GM21367 (cell line): ENCODE results near the gene SUSD3.
A peak's percentile ranks its signal among the peaks of the same experiment; 100 is the strongest.
"Not testable (repeated sequence)": the region's sequence is repeated elsewhere in the genome, so short reads cannot be mapped to it uniquely, and the experiment has no call there.

Experiments used
- ATAC-seq: cut with Tn5 transposase; IDR thresholded peaks from one replicate; pipeline ENCODE4 v1.9.1; 2021; ENCODE audit not compliant: unreplicated experiment

SUSD3 gene

GRCh38 chr9:93058355-93059010 lies at the start of gene SUSD3:
SUSD3 (plus strand) TSS chr9:93058701; CDS start chr9:93058743, 42 bp downstream.
- ATAC-seq: peak; percentile 34

- no peak for ATAC-seq
These were observed 49.0 kb upstream of the SUSD3 start for GRCh38 chr9:93009337-93010015.

GRCh38 chr9:93010056-93010455 lies 48.4 kb upstream of the SUSD3 start:
- ATAC-seq: no peak

GRCh38 chr9:93010704-93011103 lies 47.8 kb upstream of the SUSD3 start:
- no peak for ATAC-seq

- ATAC-seq: no peak
These were observed 47.4 kb upstream of the SUSD3 start for GRCh38 chr9:93011114-93011513.

- no peak for ATAC-seq
These were observed 45.3 kb upstream of the SUSD3 start for GRCh38 chr9:93012963-93013855.

GRCh38 chr9:93013856-93014582 lies 44.5 kb upstream of the SUSD3 start:
- ATAC-seq: no peak

GRCh38 chr9:93015190-93015589 lies 43.3 kb upstream of the SUSD3 start:
- not testable (repeated sequence) for ATAC-seq

- ATAC-seq: no peak
These were observed 40.9 kb upstream of the SUSD3 start for GRCh38 chr9:93017621-93018020.

- ATAC-seq: no peak
These were observed 38.4 kb upstream of the SUSD3 start for GRCh38 chr9:93020151-93020550.

GRCh38 chr9:93020771-93021670 lies 37.5 kb upstream of the SUSD3 start:
- no peak for ATAC-seq

GRCh38 chr9:93022066-93022465 lies 36.4 kb upstream of the SUSD3 start:
- no peak for ATAC-seq

GRCh38 chr9:93022721-93023520 lies 35.6 kb upstream of the SUSD3 start:
- ATAC-seq: no peak

- no peak for ATAC-seq
These were observed 35.0 kb upstream of the SUSD3 start for GRCh38 chr9:93023521-93023815.

GRCh38 chr9:93024646-93024910 lies 33.9 kb upstream of the SUSD3 start:
- no peak for ATAC-seq

GRCh38 chr9:93024986-93025630 lies 33.4 kb upstream of the SUSD3 start:
- no peak for ATAC-seq

- no peak for ATAC-seq
These were observed 32.8 kb upstream of the SUSD3 start for GRCh38 chr9:93025736-93026135.

- ATAC-seq: no peak
These were observed 31.9 kb upstream of the SUSD3 start for GRCh38 chr9:93026640-93027039.

GRCh38 chr9:93027750-93028149 lies 30.8 kb upstream of the SUSD3 start:
- ATAC-seq: no peak
